BLaER1 (cell line): ENCODE measurements around the gene POLN.
A peak's percentile ranks its signal among the peaks of the same experiment; 100 is the strongest.

Experiments
- H3K27ac ChIP-seq: shearing (Covaris generic); formaldehyde crosslinking; 2 replicates; pipeline ENCODE4 v1.8.1; 2022
- H3K27me3 ChIP-seq: shearing (Covaris generic); formaldehyde crosslinking; 2 replicates; pipeline ENCODE4 v1.8.1; 2022
- H3K36me3 ChIP-seq: shearing (Covaris generic); formaldehyde crosslinking; 2 replicates; pipeline ENCODE4 v1.8.1; 2022
- H3K4me1 ChIP-seq: shearing (Covaris generic); formaldehyde crosslinking; 2 replicates; pipeline ENCODE4 v1.8.1; 2022
- H3K4me2 ChIP-seq: shearing (Covaris generic); formaldehyde crosslinking; 2 replicates; pipeline ENCODE4 v1.8.1; 2022
- H3K4me3 ChIP-seq: shearing (Covaris generic); formaldehyde crosslinking; 2 replicates; pipeline ENCODE4 v1.8.1; 2022
- H3K9ac ChIP-seq: shearing (Covaris generic); formaldehyde crosslinking; 2 replicates; pipeline ENCODE4 v1.8.1; 2022
- H3K9me3 ChIP-seq: shearing (Covaris generic); formaldehyde crosslinking; 2 replicates; pipeline ENCODE4 v1.8.1; 2022
- H4K20me1 ChIP-seq: shearing (Covaris generic); formaldehyde crosslinking; 2 replicates; pipeline ENCODE4 v1.8.1; 2022
- Cebpa-rat ChIP-seq: shearing (Covaris generic); IDR thresholded peaks from 2 replicates; pipeline ENCODE4 v1.8.1; 2022

POLN gene

GRCh38 chr4:2247128-2248043, 5.5 kb upstream of the POLN start:
- Histone ChIP-seq H3K36me3 (peaks cover 56% of the 10 kb centered on the region), H3K27me3 (no peaks in the 10 kb centered on the region), H3K9ac (no peak overlapping the region), H3K4me2 (no peak overlapping the region), H3K4me1 (peaks cover 37% of the 10 kb centered on the region), H3K9me3 (no peaks in the 10 kb centered on the region), H3K4me3 (no peak overlapping the region), H3K27ac (no peak overlapping the region), H4K20me1 (peaks cover 52% of the 10 kb centered on the region)
- no peak for TF ChIP-seq Cebpa-rat

- Histone ChIP-seq H3K27me3 (no peaks in the 10 kb centered on the region), H3K36me3 (peaks cover 48% of the 10 kb centered on the region), H3K9ac (no peak overlapping the region), H3K27ac (no peak overlapping the region), H3K4me1 (peaks cover 38% of the 10 kb centered on the region), H3K4me3 (no peak overlapping the region), H3K4me2 (no peak overlapping the region), H4K20me1 (peaks cover 46% of the 10 kb centered on the region), H3K9me3 (no peaks in the 10 kb centered on the region)
- TF ChIP-seq Cebpa-rat = no peak
Measured at GRCh38 chr4:2246384-2247127, 4.6 kb upstream of the POLN start.

GRCh38 chr4:2245787-2246275, 3.9 kb upstream of the POLN start:
- H3K4me1 ChIP-seq = peaks cover 41% of the 10 kb centered on the region
- H3K27ac ChIP-seq = peak overlapping the region; percentile 29; the same call in 1 of the 2 replicates
- H3K4me3 ChIP-seq = no peak overlapping the region
- peaks cover 40% of the 10 kb centered on the region for H3K36me3 ChIP-seq
- H3K9me3 ChIP-seq = no peaks in the 10 kb centered on the region
- peaks cover 46% of the 10 kb centered on the region for H4K20me1 ChIP-seq
- no peak for TF ChIP-seq Cebpa-rat
- no peaks in the 10 kb centered on the region for H3K27me3 ChIP-seq
- H3K4me2 ChIP-seq = peak overlapping the region; percentile 25
- H3K9ac ChIP-seq = peak overlapping the region; percentile 52; the same call in 1 of the 2 replicates

GRCh38 chr4:2245057-2245786, 3.3 kb upstream of the POLN start:
- no peak for TF ChIP-seq Cebpa-rat
- no peak overlapping the region for H3K4me3 ChIP-seq
- peaks cover 34% of the 10 kb centered on the region for H3K36me3 ChIP-seq
- peak overlapping the region; percentile 25 for H3K4me2 ChIP-seq
- H3K27me3 ChIP-seq = no peaks in the 10 kb centered on the region
- peaks cover 47% of the 10 kb centered on the region for H3K4me1 ChIP-seq
- peak overlapping the region; percentile 29; the same call in 1 of the 2 replicates for H3K27ac ChIP-seq
- peak overlapping the region; percentile 52 for H3K9ac ChIP-seq
- peaks cover 46% of the 10 kb centered on the region for H4K20me1 ChIP-seq
- H3K9me3 ChIP-seq = no peaks in the 10 kb centered on the region

- H3K27me3 ChIP-seq = no peaks in the 10 kb centered on the region
- 0 out of 2 replicates have a peak overlapping the region, but pooled peaks have one; percentile 24 for H3K27ac ChIP-seq
- H3K9me3 ChIP-seq = no peaks in the 10 kb centered on the region
- no peak overlapping the region for H3K4me3 ChIP-seq
- peak overlapping the region; percentile 69 for H3K4me2 ChIP-seq
- no peak for TF ChIP-seq Cebpa-rat
- H4K20me1 ChIP-seq = peaks cover 46% of the 10 kb centered on the region
- H3K36me3 ChIP-seq = peaks cover 20% of the 10 kb centered on the region
- peaks cover 61% of the 10 kb centered on the region for H3K4me1 ChIP-seq
- H3K9ac ChIP-seq = peak overlapping the region; percentile 41; the same call in 1 of the 2 replicates
Measured at GRCh38 chr4:2243681-2244380, 1.9 kb upstream of the POLN start.

- peak overlapping the region; percentile 92 for H3K9ac ChIP-seq
- TF ChIP-seq Cebpa-rat = no peak
- peak overlapping the region; percentile 82 for H3K27ac ChIP-seq
- H3K4me2 ChIP-seq = peak overlapping the region; percentile 87
- H4K20me1 ChIP-seq = peaks cover 58% of the 10 kb centered on the region
- H3K4me1 ChIP-seq = peaks cover 74% of the 10 kb centered on the region
- H3K4me3 ChIP-seq = peak overlapping the region; percentile 96
- peaks cover 19% of the 10 kb centered on the region; the same call in 1 of the 2 replicates for H3K36me3 ChIP-seq
- no peaks in the 10 kb centered on the region for H3K9me3 ChIP-seq
- no peaks in the 10 kb centered on the region for H3K27me3 ChIP-seq
Measured at GRCh38 chr4:2241003-2241402, 918 bp downstream of the POLN start.

GRCh38 chr4:2236944-2237666, 4.8 kb downstream of the POLN start:
- peaks cover 41% of the 10 kb centered on the region for H3K4me1 ChIP-seq
- no peaks in the 10 kb centered on the region for H3K27me3 ChIP-seq
- H3K27ac ChIP-seq = no peak overlapping the region
- TF ChIP-seq Cebpa-rat = no peak
- H3K4me3 ChIP-seq = no peak overlapping the region
- no peaks in the 10 kb centered on the region for H3K9me3 ChIP-seq
- peaks cover 86% of the 10 kb centered on the region for H4K20me1 ChIP-seq
- H3K36me3 ChIP-seq = peaks cover 39% of the 10 kb centered on the region
- H3K4me2 ChIP-seq = 0 out of 2 replicates have a peak overlapping the region, but pooled peaks have one; percentile 10
- H3K9ac ChIP-seq = no peak overlapping the region

- TF ChIP-seq Cebpa-rat = no peak
- Histone ChIP-seq H4K20me1 (peaks cover 37% of the 10 kb centered on the region), H3K4me1 (no peaks in the 10 kb centered on the region), H3K4me3 (no peak overlapping the region), H3K4me2 (no peak overlapping the region), H3K9me3 (no peaks in the 10 kb centered on the region), H3K27ac (no peak overlapping the region), H3K36me3 (peaks cover 48% of the 10 kb centered on the region), H3K9ac (no peak overlapping the region), H3K27me3 (no peaks in the 10 kb centered on the region)
Measured at GRCh38 chr4:2231082-2231481, 10.8 kb downstream of the POLN start.
